T-helper 2 cell treated with Interferon-gamma antibody and Interleukin-4, amounts not matched to agents 100 ng/mL and 5 ng/mL, for 36 hours (primary cell): ENCODE results near the gene NHSL2. TPM values are rescaled to one million over a fixed set of nuclear protein-coding genes. Genes with fewer than 3 reads are reported as not detected.

Experiments used
- intact Hi-C: fragments of 100-400 bp; cut with micrococcal nuclease; formaldehyde crosslinking; loops from one replicate; pipeline ENCODE4 v1.15.1; 2023
- total RNA-seq: library from RNA; stranded (reverse); gene quantifications from 2 replicates; pipeline ENCODE4 v1.2.3, GENCODE V29; 2022

Gene NHSL2
- total RNA-seq, 1 donor from 2014 or later: 1.2 TPM

DNA sequence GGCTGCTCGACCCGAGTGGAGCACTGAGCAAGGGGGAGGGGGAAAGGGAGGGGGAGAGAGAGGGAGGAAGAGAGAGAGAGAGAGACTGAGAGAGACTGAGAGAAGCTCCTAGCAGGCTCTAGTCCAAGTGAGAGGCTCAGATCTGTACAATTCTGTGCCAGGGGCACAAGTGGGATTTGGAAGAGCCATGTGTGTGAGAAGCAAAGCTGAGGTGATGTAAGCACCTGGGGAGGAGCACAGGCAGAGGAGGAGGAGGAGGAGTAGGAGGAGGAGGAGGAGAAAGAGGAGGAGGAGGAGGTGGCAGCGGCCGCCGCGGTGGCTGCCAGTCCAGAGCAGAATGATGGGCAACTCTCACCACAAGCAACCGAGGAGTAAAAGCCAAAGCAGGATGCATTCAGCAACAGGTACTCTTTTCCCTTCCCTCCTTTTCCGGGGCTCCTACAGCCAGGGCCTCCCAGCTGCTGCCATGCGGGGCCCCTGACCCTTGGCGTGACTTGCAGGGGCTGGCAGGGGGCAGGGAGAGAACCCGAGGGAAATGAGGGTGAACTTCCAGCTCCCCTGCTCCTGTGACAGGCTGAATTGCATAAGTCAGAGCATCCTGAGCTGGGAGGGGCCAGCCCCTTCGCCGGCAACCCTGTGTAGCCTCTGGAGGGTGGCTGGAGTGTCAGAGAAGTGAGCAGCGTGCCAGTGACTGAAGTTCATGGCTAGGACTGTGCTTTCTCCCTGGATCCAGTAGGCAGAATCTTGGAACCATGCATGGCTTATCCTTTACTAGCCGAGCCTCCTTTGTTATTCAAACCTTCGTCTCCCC, 158.9 kb downstream of the NHSL2 start:
- intact Hi-C loops: no loop called here

DNA sequence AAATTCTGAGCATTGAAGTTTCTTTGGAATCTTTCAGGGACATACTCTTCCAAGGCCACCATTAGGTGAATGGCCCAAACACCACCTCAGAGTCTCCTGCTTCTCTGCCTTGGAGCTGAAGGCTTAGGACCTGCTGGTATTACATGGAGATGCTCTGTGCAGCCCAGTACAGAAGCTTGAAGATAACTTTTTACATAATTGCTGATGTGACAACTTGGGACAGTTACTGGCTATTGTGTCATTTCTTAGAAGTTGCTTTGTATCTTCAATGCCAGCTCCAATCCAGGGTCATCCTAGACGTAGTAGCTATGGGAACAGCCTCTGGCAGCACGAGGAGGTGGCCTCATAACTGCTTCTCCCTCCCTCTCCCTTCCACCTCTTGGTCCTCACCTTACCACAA, 160.6 kb downstream of the NHSL2 start:
- intact Hi-C loops: no loop called here

DNA sequence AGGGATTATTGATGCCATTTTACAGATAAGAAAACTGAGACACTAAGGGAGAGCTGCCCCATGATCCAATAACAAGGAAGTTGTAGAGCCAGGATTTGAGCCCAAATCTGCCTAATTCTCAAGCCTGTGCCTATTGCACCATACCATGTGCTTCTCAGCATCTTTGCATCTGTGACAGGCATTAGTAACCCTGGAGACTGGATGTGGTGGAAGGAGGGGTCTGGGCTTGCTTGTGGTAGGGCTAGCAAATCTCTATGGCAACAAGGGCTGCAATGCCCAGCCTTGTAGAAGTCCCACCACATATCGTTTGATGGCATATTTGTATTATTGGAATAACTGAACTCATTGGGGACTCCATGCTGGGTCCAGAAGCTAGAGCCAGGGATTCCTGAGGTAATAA, 163.0 kb downstream of the NHSL2 start:
- intact Hi-C loops: no loop called here

DNA sequence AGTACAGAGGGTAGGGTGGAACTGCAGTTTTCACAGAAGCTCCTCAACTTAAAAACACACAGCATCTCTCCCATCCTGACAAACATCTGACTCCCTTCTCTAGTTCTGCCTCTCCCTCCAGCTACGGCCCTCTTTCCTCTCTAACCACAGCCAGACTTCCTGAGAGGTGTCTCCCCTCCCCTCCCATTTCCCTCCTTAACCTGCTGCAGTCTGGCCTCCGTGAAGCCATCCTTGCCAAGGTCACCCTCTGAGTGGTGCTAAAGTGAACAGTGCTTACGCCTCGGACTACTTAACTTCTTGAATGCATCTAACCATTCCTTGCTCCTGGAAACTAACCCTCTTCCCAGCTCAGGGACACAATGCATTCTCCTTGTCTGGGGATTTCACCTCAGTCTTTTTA, 167.8 kb downstream of the NHSL2 start:
- intact Hi-C loops: no loop called here

DNA sequence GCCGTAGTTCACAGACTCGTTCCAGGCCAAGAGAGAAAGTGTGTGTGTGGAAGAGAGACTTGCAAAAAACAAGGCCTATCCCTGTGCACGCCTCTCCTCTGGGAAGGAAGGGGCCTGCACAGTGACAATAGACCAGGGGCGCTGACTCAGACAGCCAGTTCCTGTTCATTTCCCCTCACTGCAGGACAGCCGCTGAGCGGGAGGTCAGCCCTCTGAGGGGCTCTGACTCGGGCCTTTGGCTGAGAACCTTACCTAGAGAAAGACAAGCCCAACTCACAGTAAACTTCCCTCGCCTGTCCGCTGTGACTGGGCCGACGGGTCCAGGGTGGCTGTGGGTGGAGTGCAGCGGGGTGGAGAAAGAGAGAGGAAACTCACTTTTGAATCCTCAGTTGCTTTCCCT, 169.0 kb downstream of the NHSL2 start:
- intact Hi-C loops: no loop called here

DNA sequence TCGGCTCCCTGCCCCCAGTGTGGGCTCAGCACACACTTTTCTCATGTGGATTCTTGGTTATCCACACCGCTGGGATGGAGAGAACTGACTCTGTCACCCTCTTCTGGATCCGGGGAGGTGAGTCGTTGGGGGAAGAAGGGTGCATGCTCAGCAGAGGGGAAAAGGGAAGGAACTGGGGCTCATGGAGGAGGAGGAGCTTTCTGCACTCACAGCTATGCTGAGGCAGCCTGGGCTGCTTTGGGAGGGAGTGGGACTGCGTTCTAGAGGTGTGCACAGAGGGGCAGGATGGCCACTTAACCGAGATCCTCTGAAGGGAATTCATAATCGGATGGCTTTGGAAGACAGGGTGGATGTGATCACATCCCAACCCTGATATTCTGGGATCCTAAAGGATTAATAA, 169.5 kb downstream of the NHSL2 start:
- intact Hi-C loops: no loop called here

DNA sequence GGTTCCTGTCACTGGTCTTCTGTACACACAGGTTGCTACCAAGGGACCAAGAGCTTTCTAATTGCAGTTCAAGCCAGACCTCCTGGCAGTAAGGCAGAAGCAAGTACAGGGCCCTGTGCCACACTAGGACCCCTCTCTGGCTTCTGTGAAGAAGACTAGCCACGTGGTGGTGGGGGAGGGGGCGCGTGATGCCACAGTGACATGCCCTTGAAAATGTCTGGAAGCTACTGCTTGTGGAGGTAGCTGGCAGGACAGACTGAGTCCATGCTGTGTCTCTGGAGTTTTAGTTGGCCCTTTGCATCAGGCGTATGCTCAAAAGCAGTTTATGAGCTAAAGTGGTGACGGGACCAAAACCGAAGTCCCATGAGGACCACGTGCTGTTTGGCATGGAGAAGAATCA, 170.2 kb downstream of the NHSL2 start:
- intact Hi-C loops: no loop called here

DNA sequence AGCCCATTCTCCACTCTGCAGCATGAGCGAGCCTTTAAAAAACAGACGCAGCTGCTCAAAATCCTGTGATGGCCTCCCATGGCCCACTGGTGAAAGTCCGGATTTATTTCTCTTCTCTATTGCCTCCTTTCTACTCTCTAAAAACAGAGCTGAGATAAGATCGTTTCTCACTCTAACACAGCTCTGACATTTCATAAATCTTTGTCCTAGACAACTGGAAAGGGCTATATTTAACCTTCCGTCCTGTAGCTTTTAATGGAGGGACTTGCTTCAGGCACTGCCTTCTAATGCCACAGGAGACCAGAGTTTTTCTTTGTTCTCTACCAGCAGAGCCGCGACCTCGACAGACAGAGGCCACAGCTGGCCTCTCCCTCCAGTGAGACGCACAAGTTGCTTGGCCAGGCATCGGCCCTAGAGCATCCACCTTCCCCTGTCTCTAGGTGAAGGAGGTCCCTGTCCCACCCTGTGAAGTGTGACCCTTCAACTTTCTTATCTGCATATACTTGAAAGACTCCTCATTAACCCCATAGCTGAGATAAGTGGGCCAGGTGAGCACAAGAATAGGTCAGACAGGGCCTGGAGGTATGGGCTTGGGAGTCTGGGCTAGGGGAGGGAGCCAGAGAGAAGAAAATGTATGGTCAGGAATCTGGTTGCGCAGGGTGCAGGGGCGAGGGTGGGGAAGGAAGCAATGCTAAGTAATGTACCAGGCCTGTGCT, 171.1 kb downstream of the NHSL2 start:
- intact Hi-C loops: no loop called here

DNA sequence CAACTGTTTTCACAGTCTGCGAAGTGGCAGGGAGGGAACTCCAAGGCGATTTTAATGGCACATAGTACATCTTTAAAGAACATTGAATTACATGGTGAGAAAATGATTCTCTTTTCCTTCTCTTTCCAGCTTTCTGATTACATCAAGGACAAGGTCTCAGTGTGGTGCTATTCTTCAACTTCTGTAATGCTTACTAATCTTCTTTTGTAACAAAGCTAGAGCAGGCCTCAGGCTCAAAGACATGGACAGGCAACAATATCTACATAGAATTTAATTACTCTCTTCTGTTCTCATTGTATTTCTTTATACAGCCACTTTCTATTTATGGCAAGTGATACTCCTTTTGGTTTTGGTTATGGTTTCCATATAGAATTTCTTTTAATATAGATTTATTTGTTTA, 172.6 kb downstream of the NHSL2 start:
- intact Hi-C loops: no loop called here

DNA sequence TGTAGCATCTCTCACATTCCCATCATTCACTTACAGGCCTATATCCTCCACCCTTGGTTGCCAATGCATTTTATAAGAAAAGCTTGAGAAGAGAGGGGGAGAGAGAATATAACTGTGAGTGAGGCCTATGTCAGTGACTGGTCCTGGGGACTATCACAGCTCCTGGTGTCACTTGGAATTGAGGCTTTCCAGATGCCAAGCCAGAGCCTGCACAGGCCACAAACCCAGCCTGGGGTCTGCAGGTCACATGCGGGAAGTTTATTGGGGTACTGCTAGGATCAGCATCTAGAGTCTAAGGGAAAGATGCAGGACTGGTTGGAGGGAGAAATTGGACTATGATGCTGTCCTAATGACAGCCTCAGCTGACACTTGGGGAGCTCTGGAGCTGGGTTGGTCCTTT, 173.5 kb downstream of the NHSL2 start:
- intact Hi-C loops: no loop called here

DNA sequence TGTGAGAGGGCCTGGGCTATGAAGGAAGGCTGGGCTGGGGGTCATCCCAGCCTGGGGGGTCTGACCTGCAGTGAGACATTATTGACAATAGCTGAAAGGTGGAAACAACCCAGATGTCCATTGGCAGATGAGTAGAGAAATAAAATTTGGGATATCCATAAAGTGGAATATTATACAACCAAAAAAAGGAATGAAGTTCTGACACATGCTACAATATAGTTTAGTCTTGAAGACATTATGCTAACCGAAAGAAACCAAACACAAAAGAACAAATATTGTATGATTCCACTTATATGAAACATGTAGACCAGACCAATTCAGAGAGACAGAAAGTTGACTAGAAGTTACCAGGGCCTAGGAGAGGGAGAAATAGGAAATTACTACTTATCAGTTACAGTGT, 176.3 kb downstream of the NHSL2 start:
- intact Hi-C loops: no loop called here

DNA sequence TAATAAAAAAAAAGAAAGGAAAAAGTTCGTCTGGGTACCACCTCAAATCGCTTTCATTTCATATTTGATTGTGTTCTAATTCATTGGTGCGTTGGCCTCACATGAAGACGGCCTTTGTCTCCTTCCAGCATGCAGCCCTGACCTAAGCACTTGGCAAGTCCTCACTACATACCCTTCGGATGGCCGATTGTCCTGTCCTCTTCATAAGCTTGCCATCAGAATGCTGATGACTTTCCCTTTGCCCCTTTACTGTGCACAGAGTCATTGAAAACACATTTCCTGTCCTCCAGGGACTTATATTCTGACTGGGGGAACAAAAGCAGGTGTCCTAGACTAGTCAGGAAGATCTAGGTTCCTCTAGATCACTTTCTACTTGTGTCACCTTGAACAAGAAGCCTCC, 178.1 kb downstream of the NHSL2 start:
- intact Hi-C loops: no loop called here

DNA sequence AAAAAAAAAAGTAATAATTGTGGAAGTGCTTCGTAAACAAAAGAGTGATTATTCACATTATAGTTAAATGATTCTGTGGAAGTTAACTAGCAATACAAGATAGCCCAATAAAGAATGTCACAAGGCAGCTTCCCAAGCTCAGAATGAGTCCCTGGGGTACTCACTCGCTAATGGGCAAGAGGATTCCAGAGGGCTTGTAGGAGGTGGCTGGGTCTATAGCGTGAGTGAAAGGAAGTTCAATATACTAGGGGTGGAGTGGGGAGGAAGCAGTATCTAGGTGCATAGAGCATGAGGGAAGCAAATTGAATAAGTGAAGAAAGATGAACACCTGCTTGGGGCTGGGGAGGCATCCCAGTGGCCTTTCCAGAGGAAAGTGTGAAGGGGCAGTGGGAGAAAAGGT, 178.6 kb downstream of the NHSL2 start:
- intact Hi-C loops: no loop called here

DNA sequence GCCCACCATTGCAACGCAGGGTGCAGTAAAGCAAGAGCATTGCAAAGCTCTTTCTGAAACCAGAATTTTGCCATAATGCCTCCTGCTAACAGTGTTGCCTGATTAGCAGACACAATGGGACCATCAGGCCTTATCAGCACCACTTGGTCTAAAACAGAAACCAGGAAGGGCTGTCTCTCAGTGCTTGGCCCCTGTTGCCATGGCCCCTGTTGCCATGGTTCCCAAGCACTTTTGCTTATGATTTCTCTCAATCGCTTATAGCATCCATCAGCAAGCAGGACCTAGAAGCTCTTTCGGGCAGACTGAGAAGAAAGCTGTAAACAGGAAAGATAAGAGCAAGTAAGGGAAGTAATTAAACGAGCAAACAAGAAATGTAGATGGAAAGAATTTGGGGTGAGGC, 184.2 kb downstream of the NHSL2 start:
- intact Hi-C loops: no loop called here

DNA sequence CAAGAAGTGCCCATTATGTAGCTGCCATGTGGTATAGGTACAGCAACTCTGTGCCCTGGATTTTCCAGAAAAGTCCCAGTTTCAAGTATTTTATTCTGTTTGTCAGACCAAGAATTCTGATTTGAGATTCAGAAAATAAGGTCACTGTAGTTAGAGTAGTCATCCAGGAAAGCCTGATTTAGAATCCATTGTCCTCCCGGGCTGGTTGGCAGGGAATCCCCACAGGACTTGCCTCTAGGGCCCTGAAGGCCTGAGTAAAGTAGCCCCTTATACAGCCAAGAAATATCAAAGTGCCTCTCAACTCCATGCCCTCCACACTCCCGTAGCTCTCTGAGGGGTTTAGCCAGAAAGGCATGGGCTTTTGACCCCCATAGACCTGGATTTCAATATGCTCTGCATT, 184.7 kb downstream of the NHSL2 start:
- intact Hi-C loops: no loop called here

DNA sequence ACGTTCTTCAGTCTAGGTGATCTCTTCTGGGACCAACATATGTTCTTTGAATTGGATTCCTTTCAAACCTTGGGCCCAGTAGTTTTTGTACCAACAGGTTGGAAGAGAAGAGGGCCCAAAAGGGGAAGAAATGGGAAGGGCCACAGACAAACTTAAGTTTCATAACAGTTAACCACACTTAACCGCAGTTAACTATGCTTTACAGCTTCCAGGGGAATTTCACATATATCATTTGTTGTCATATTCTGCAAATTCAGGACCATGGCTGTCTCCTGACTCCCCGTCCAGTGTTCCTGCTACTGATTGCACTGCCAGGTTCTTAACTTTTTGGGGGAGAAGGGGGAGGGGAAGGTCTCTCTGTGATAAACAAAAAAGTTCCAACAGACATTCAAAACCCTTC, 186.5 kb downstream of the NHSL2 start:
- intact Hi-C loops: no loop called here

DNA sequence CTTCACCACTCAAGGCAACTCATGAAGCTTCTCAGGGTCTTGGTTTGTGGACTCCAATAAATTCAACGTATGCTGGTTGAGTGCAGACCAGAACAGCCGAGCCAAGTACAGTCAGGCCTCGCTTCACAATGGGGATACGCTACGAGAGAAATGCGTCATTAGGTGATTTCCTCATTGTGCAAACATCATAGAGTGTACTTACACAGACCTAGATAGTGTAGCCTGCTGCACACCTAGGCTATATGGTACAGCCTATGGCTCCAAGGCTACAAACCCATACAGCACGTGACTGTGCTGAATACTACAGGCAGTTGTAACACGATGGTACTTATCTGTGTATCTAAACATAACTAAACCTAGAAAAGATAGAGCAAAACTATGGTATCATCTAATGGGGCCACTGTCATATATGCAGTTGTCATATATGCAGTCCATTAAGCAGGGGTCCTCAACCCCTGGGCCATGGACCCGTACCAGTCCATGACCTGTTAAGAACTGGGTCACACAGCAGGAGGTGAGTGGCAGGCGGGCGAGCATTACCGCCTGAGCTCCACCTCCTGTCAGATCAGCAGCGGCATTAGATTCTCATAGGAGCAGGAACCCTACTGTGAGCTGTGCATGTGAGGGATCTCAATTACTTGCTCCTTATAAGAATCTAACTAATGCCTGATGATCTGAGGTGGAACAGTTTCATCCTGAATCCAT, 189.6 kb downstream of the NHSL2 start:
- intact Hi-C loops: loop anchor here (2.0 kb wide), 1 partner anchor 27 kb away; no protein-coding TSS in a partner anchor

DNA sequence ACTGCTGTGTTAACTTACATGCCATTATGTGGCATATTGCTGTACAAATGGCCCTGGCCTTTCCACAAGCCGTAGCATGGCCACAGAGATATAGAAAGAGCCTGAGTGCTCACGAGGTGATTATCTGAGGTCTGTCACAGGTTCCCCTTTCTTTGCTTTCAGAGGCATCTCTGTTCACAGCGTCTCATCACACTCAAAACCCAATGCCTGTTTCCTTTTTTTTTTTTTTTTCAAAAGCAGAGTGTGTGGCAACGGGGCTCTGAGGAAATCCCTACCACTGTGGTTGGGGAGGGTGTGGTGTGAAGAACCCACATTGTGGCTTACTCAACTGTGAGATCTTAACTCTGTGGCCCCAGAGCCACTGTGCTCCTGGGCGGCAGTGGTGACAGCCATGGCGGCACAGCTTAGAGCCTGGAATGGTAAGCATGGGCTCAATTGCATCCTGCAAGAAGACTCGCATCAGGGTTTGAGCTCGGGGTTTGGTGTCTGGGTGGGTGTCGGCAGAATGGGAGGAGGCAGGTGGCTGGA, 190.2 kb downstream of the NHSL2 start:
- intact Hi-C loops: loop anchor here (2.0 kb wide), 1 partner anchor 26 kb away; no protein-coding TSS in a partner anchor

DNA sequence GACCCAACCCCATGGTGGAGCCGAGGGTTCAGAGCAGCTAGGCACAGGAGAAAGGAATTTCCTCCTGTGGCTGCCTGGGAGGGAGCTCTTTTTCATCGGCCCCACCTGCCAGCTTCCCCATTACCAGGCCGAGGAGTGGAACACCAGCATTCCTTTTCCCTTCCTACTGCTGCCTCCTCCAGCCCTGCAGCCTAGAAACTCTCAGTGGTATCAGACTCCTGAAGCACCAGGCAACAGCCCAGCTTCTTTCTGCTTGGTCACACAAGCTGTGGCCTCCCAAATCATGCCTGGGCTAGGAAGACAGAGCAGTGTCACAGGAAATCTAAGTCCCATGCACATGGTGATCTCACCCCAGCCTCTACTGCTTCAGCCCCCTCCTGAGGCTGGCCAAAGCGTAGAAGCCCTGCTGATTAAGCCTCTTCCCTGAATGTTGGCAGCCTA, 191.0 kb downstream of the NHSL2 start:
- intact Hi-C loops: loop anchor here (2.0 kb wide), 1 partner anchor 25 kb away; no protein-coding TSS in a partner anchor

DNA sequence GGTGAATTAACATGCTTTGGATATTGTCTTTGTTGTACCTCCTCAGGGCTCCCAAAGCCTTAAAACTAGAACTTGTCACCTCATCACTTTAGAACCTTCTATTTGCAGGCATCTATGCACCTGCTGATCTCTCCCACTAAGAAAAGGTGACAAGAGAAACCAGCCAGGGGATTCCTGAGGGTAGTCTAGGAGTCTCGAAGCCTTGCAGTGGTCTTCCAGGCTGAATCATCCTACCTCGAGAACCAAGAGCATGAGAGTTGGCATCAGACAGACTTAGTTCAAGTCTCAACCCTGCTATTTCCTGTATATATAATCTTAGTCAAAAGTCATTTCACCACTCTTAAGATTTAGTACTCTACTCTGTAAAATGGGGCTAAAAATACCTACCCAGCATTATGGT, 191.5 kb downstream of the NHSL2 start:
- intact Hi-C loops: no loop called here

DNA sequence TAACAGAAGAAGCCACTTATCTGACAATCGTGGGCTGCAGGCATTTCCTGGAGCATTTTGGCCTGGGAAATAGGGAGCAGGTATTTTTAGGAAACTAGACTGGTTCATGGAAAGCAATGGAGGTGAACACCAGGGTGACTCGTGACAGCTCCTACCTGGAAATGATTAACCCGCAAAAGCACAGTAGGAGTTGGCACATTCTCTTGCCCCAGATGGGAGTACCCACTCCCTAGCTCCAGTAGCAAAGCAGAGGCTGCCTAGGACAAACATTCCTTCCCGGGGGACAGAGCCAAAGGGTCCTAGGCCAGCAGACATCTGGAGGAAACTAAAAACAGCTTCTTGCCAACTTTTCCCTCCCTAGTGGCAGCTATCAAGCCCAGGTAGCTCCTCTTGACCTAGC, 192.1 kb downstream of the NHSL2 start:
- intact Hi-C loops: no loop called here

DNA sequence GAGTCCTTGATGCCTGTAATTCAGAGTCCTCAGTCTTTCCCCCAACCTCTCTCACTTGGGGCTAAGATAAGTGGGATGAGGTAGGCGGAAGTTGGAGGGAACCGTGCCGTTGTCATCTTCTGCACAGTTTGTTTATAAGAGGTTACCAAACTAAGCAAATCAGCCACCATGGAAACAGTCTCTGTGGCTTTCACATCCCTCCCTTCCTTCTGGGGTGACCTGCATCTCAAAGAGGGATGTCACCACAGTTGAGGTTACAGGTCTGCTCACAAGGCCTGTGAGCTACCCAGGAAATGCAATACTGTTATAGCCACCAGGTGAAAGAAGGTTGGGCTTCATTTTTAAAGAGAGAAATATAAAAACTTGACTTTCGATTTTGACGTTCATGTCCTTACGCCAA, 194.8 kb downstream of the NHSL2 start:
- intact Hi-C loops: loop anchor here (1.0 to 2.0 kb wide), 2 partner anchors 75 to 87 kb away; partner anchors contain the start of gene PIN4
